ENCODE data around the gene TUB. TPM values are rescaled to one million over a fixed set of nuclear protein-coding genes. Genes with fewer than 3 reads are reported as not detected.

The TUB gene
- total RNA-seq, 4 donors from 2014 or later: 16.3 to 25.8 (median 22.7) TPM

GRCh38 chr11:8102965-8103364, 22.0 kb downstream of the TUB start:
- intact Hi-C loops (cut with DNase I): no loop called here
- DNase-seq: no peak
- H3K27me3 ChIP-seq: no peaks in the 10 kb centered on the region
- H3K4me3 ChIP-seq (replicated peaks in 1 of 3): no peak overlapping the region
- H3K27ac ChIP-seq: no peak overlapping the region
- 85 to 92% methylated on average over 5 to 7 of the region's 7 CpGs for whole genome bisulfite sequencing, 2 donors
- TF ChIP-seq CTCF (IDR thresholded peaks at IDR 0.05) (no peak), POLR2A (IDR thresholded peaks at IDR 0.05) (no peak)
- H3K36me3 ChIP-seq: peaks cover 18 to 21% of the 10 kb centered on the region in 2 donors
- H3K9me3 ChIP-seq: no peaks in the 10 kb centered on the region
- peaks cover 0 to 9% of the 10 kb centered on the region in 2 donors for H3K4me1 ChIP-seq

- 92 to 98% methylated on average over 2 of the region's 2 CpGs for WGBS, 2 donors
- Histone ChIP-seq H3K4me1 (peaks cover 0 to 14% of the 10 kb centered on the region in 2 donors), H3K36me3 (peaks cover 16 to 18% of the 10 kb centered on the region in 2 donors), H3K27me3 (no peaks in the 10 kb centered on the region), H3K9me3 (no peaks in the 10 kb centered on the region), H3K27ac (no peak overlapping the region), H3K4me3 (replicated peaks in 1 of 3) (no peak overlapping the region)
- no peak for DNase-seq
- intact Hi-C loops (cut with DNase I): no loop called here
- no peak for TF ChIP-seq POLR2A (IDR thresholded peaks at IDR 0.05)
- TF ChIP-seq CTCF (IDR thresholded peaks at IDR 0.05): no peak
These were observed 22.9 kb downstream of the TUB start for GRCh38 chr11:8103909-8104308.

- 85 to 99% methylated on average over 4 of the region's 4 CpGs for WGBS, 2 donors
- no peaks in the 10 kb centered on the region for H3K27me3 ChIP-seq
- H3K4me3 ChIP-seq (replicated peaks in 1 of 3): no peak overlapping the region
- no peak overlapping the region for H3K27ac ChIP-seq
- peaks cover 16 to 18% of the 10 kb centered on the region in 2 donors for H3K36me3 ChIP-seq
- DNase-seq: no peak
- TF ChIP-seq POLR2A (IDR thresholded peaks at IDR 0.05) (no peak), CTCF (IDR thresholded peaks at IDR 0.05) (no peak)
- H3K9me3 ChIP-seq: no peaks in the 10 kb centered on the region
- intact Hi-C loops (cut with DNase I): no loop called here
- H3K4me1 ChIP-seq: peaks cover 0 to 14% of the 10 kb centered on the region in 2 donors
These were observed 24.1 kb downstream of the TUB start for GRCh38 chr11:8105133-8105532.

- peaks cover 16 to 18% of the 10 kb centered on the region in 2 donors for H3K36me3 ChIP-seq
- TF ChIP-seq POLR2A (IDR thresholded peaks at IDR 0.05) (no peak), CTCF (IDR thresholded peaks at IDR 0.05) (no peak)
- no peaks in the 10 kb centered on the region for H3K9me3 ChIP-seq
- DNase-seq: no peak
- WGBS, 2 donors: 86 to 92% methylated on average over 3 of the region's 3 CpGs
- H3K4me3 ChIP-seq (replicated peaks in 1 of 3): no peak overlapping the region
- intact Hi-C loops (cut with DNase I): no loop called here
- H3K27ac ChIP-seq: no peak overlapping the region
- peaks cover 0 to 14% of the 10 kb centered on the region in 2 donors for H3K4me1 ChIP-seq
- no peaks in the 10 kb centered on the region for H3K27me3 ChIP-seq
These were observed 24.7 kb downstream of the TUB start for GRCh38 chr11:8105666-8106065.

GRCh38 chr11:8106679-8107078, 25.7 kb downstream of the TUB start:
- no peak overlapping the region for H3K27ac ChIP-seq
- no peaks in the 10 kb centered on the region for H3K27me3 ChIP-seq
- no peaks in the 10 kb centered on the region for H3K9me3 ChIP-seq
- peaks cover 2 to 20% of the 10 kb centered on the region in 2 donors for H3K4me1 ChIP-seq
- no peak for TF ChIP-seq CTCF (IDR thresholded peaks at IDR 0.05)
- TF ChIP-seq POLR2A (IDR thresholded peaks at IDR 0.05): no peak
- intact Hi-C loops (cut with DNase I): no loop called here
- peaks cover 6 to 9% of the 10 kb centered on the region in 2 donors for H3K36me3 ChIP-seq
- H3K4me3 ChIP-seq (replicated peaks in 1 of 3): no peak overlapping the region
- no peak for DNase-seq
- WGBS, 2 donors: 93 to 94% methylated on average over 2 of the region's 2 CpGs
